WTC11 (cell line): ENCODE data around the gene DENND1B.

Source experiments
- ETV6 ChIP-seq: sonication (generic); formaldehyde crosslinking; IDR thresholded peaks from 2 replicates; pipeline ENCODE4 v1.8.1; 2022; ENCODE audit warnings: mild to moderate bottlenecking, missing genetic modification reagents
- SP1 ChIP-seq: sonication (generic); formaldehyde crosslinking; conservative IDR thresholded peaks from 2 replicates; pipeline ENCODE4 v1.8.1; 2022; ENCODE audit warnings: missing genetic modification reagents
- TP53 ChIP-seq: sonication (generic); formaldehyde crosslinking; IDR thresholded peaks from 2 replicates; pipeline ENCODE4 v1.8.1; 2023; ENCODE audit warnings: mild to moderate bottlenecking, missing genetic modification reagents
- ZBTB21 ChIP-seq: sonication (generic); formaldehyde crosslinking; IDR thresholded peaks from 2 replicates; pipeline ENCODE4 v1.8.1; 2023; ENCODE audit warnings: mild to moderate bottlenecking, missing genetic modification reagents, borderline replicate concordance
- TF ChIP-seq, protein P1 (sequence below): fragments of 200-600 bp; IDR thresholded peaks from 2 replicates; pipeline ENCODE4 v1.8.0; 2022; ENCODE audit warnings: antibody characterized with exemption
- TF ChIP-seq, protein P2 (sequence below): sonication (generic); formaldehyde crosslinking; IDR thresholded peaks from 2 replicates; pipeline ENCODE4 v1.8.1; 2023; ENCODE audit warnings: mild to moderate bottlenecking, missing genetic modification reagents, moderate library complexity

DNA sequence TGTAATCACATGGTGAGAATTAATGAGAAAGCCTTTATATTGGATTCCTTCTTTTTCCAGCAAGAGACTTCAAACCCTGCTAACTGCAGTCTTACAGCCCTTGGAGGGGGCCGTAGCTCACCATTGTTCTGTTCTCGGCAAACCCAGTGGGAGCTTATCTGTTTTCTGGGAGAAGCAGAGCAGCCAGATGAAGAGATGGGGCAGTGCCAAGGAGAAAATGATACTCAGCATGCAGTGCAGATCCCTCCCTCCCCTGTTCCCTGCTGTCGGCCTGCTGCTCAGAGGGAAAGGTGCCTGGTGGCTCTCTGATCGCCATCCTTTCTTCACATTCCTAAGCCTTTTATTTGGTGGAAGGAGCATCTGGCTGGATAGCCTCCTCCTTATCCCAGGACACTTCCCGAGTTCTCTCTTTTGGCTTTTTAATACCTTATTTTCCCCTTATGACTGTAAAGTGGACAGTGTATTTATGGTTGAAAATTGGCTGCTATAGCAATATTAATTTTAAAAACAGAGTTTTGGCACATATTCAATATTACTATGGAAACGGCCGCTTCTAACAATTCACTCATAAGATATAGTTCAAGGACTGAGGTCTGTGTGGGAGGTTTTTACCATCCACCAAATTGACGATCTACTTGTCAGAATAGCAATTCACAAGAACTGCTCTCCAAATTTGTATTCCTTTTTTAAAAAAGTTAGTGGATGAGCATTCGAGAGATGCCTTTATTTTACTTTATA is 303.9 kb downstream of the DENND1B start:
- TF ChIP-seq TP53 (CRISPR knock-in tag), result no peak
- TF ChIP-seq, protein P1, sequence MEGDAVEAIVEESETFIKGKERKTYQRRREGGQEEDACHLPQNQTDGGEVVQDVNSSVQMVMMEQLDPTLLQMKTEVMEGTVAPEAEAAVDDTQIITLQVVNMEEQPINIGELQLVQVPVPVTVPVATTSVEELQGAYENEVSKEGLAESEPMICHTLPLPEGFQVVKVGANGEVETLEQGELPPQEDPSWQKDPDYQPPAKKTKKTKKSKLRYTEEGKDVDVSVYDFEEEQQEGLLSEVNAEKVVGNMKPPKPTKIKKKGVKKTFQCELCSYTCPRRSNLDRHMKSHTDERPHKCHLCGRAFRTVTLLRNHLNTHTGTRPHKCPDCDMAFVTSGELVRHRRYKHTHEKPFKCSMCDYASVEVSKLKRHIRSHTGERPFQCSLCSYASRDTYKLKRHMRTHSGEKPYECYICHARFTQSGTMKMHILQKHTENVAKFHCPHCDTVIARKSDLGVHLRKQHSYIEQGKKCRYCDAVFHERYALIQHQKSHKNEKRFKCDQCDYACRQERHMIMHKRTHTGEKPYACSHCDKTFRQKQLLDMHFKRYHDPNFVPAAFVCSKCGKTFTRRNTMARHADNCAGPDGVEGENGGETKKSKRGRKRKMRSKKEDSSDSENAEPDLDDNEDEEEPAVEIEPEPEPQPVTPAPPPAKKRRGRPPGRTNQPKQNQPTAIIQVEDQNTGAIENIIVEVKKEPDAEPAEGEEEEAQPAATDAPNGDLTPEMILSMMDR, result no peak
- TF ChIP-seq ETV6 (CRISPR knock-in tag), result no peak
- no peak for TF ChIP-seq SP1 (CRISPR knock-in tag)
- TF ChIP-seq, protein P2, sequence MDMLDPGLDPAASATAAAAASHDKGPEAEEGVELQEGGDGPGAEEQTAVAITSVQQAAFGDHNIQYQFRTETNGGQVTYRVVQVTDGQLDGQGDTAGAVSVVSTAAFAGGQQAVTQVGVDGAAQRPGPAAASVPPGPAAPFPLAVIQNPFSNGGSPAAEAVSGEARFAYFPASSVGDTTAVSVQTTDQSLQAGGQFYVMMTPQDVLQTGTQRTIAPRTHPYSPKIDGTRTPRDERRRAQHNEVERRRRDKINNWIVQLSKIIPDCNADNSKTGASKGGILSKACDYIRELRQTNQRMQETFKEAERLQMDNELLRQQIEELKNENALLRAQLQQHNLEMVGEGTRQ (CRISPR knock-in tag), result no peak
- TF ChIP-seq ZBTB21 (CRISPR knock-in tag), result no peak
